Smooth muscle cell (in vitro differentiated cells): Measurements from ENCODE around the gene IPO4. TPM values are rescaled to one million over a fixed set of nuclear protein-coding genes. Genes with fewer than 3 reads are reported as not detected.

Experiments
- DNase-seq: peaks from one replicate; lab custom pipeline; 2025; ENCODE audit not compliant: unreplicated experiment; lab: John Stamatoyannopoulos, UW
- H2AFZ ChIP-seq: fragments of 200-600 bp; sonication (generic); 2 replicates; pipeline ENCODE4 v1.6.0; 2016; ENCODE audit warnings: antibody characterized with exemption, low read depth, mild to moderate bottlenecking
- H3F3A ChIP-seq: fragments of 200-600 bp; sonication (generic); 2 replicates; pipeline ENCODE4 v1.6.0; 2017; ENCODE audit warnings: antibody characterized with exemption, low read depth
- H3K27ac ChIP-seq: fragments of 200-600 bp; sonication (generic); 2 replicates; pipeline ENCODE4 v1.5.1; 2016; ENCODE audit warnings: low read depth, mild to moderate bottlenecking
- H3K27me3 ChIP-seq: fragments of 200-600 bp; sonication (generic); 2 replicates; pipeline ENCODE4 v1.6.1; 2016; ENCODE audit warnings: low read depth, mild to moderate bottlenecking
- H3K36me3 ChIP-seq: fragments of 200-600 bp; sonication (generic); 2 replicates; pipeline ENCODE4 v1.5.1; 2016; ENCODE audit warnings: low read depth
- H3K4me1 ChIP-seq: fragments of 200-600 bp; sonication (generic); 2 replicates; pipeline ENCODE4 v1.5.1; 2016; ENCODE audit warnings: low read depth
- H3K4me2 ChIP-seq: fragments of 200-600 bp; sonication (generic); 2 replicates; pipeline ENCODE4 v1.6.0; 2016; ENCODE audit warnings: mild to moderate bottlenecking
- H3K4me3 ChIP-seq: fragments of 200-600 bp; sonication (generic); 2 replicates; pipeline ENCODE4 v1.5.1; 2016; ENCODE audit warnings: mild to moderate bottlenecking
- H3K79me2 ChIP-seq: fragments of 200-600 bp; sonication (generic); 2 replicates; pipeline ENCODE4 v1.6.0; 2016; ENCODE audit warnings: low read depth, mild to moderate bottlenecking
- H3K9ac ChIP-seq: fragments of 200-600 bp; sonication (generic); 2 replicates; pipeline ENCODE4 v1.6.0; 2016; ENCODE audit warnings: low read depth
- H3K9me3 ChIP-seq: fragments of 200-600 bp; sonication (generic); replicated peaks from 2 replicates; pipeline ENCODE4 v1.5.1; 2016; ENCODE audit warnings: low read depth
- H4K20me1 ChIP-seq: fragments of 200-600 bp; sonication (generic); 2 replicates; pipeline ENCODE4 v1.6.0; 2016; ENCODE audit warnings: low read depth
- CTCF ChIP-seq: fragments of 200-600 bp; sonication (generic); IDR thresholded peaks from 2 replicates; pipeline ENCODE4 v1.5.1; 2017; ENCODE audit warnings: borderline replicate concordance, mild to moderate bottlenecking, antibody characterized with exemption; ENCODE audit not compliant: insufficient read depth, poor library complexity, severe bottlenecking
- WGBS: methylation state at CpG from one replicate; pipeline ENCODE4 v1.1.7; 2016; ENCODE audit warnings: low lambda C conversion rate; 5-methylcytosine and 5-hydroxymethylcytosine counted together
- polyA plus RNA-seq: library from polyadenylated mRNA; unstranded; fragments of >200 nt; fragmentation: Nextera tagmentation; extraction: Ambion mirVana; gene quantifications from 2 replicates; pipeline ENCODE4 v1.2.1, GENCODE V29; 2016
- total RNA-seq: library from RNA; depleted of rRNA; stranded (reverse); fragments of >200 nt; gene quantifications from 2 replicates; pipeline ENCODE4 v1.2.3, GENCODE V29; 2014

IPO4 gene
- total and polyA plus RNA-seq, 2 experiments from 2014 or later: 14.7 to 20.5 TPM

DNA sequence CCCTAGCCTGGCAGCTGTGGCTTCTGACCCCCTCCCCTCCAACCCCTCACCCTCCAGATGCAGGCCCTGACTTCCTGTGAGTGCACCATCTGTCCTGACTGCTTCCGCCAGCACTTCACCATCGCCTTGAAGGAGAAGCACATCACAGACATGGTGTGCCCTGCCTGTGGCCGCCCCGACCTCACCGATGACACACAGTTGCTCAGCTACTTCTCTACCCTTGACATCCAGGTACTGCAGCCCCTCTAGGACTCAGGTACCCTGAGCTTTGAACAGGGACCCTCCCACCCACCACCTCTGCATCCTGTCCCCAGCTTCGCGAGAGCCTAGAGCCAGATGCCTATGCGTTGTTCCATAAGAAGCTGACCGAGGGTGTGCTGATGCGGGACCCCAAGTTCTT is 33.5 kb downstream of the IPO4 start:
- Histone ChIP-seq H4K20me1 (no peaks in the 10 kb centered on the region), H3K9me3 (no peaks in the 10 kb centered on the region), H3K4me1 (no peaks in the 10 kb centered on the region), H2AFZ (no peak overlapping the region), H3K4me3 (no peak overlapping the region), H3K36me3 (no peaks in the 10 kb centered on the region), H3K9ac (no peak overlapping the region), H3K4me2 (no peak overlapping the region), H3K27ac (no peak overlapping the region), H3K79me2 (no peaks in the 10 kb centered on the region), H3F3A (peaks cover 9% of the 10 kb centered on the region), H3K27me3 (no peaks in the 10 kb centered on the region)
- 100% methylated on average over 10 of the region's 10 CpGs for WGBS
- DNase-seq: no peak
- no peak for TF ChIP-seq CTCF

GRCh38 chr14:24151404-24152080 is 37.1 kb downstream of the IPO4 start:
- no peaks in the 10 kb centered on the region for H3K9me3 ChIP-seq
- no peak for DNase-seq

GRCh38 chr14:24150993-24151392 is 37.6 kb downstream of the IPO4 start:
- TF ChIP-seq CTCF: no peak
- H3K9me3 ChIP-seq: no peaks in the 10 kb centered on the region
- 98% methylated on average over 9 of the region's 9 CpGs for WGBS
- H4K20me1 ChIP-seq: peaks cover 9% of the 10 kb centered on the region
- H3K27ac ChIP-seq: no peak overlapping the region
- H3K36me3 ChIP-seq: no peaks in the 10 kb centered on the region
- H3F3A ChIP-seq: no peaks in the 10 kb centered on the region
- H3K79me2 ChIP-seq: peaks cover 16% of the 10 kb centered on the region
- peaks cover 9% of the 10 kb centered on the region for H3K4me1 ChIP-seq
- no peak overlapping the region for H3K4me2 ChIP-seq
- no peak for DNase-seq
- no peak overlapping the region for H3K9ac ChIP-seq
- H3K27me3 ChIP-seq: no peaks in the 10 kb centered on the region
- H2AFZ ChIP-seq: no peak overlapping the region
- no peak overlapping the region for H3K4me3 ChIP-seq

More at GRCh38 chr14:24151404-24152080, 37.1 kb downstream of the IPO4 start:
- H3K4me3 ChIP-seq: no peak overlapping the region
- WGBS: 96% methylated on average over 16 of the region's 16 CpGs
- H3K4me1 ChIP-seq: peaks cover 8% of the 10 kb centered on the region
- no peak overlapping the region for H3K9ac ChIP-seq
- H3K27me3 ChIP-seq: no peaks in the 10 kb centered on the region
- no peak for TF ChIP-seq CTCF
- no peaks in the 10 kb centered on the region for H3K36me3 ChIP-seq
- peaks cover 9% of the 10 kb centered on the region for H4K20me1 ChIP-seq
- no peak overlapping the region for H3K27ac ChIP-seq
- no peak overlapping the region for H3K4me2 ChIP-seq
- no peak overlapping the region for H2AFZ ChIP-seq
- no peaks in the 10 kb centered on the region for H3F3A ChIP-seq
- peaks cover 16% of the 10 kb centered on the region for H3K79me2 ChIP-seq

- H3K4me1 ChIP-seq: peaks cover 13% of the 10 kb centered on the region
- peaks cover 16% of the 10 kb centered on the region for H3K79me2 ChIP-seq
- H3K4me2 ChIP-seq: no peak overlapping the region
- H3K27ac ChIP-seq: no peak overlapping the region
- WGBS: 96% methylated on average over 9 of the region's 9 CpGs
- no peak overlapping the region for H2AFZ ChIP-seq
- no peak for TF ChIP-seq CTCF
- no peaks in the 10 kb centered on the region for H3K9me3 ChIP-seq
- H3F3A ChIP-seq: peaks cover 3% of the 10 kb centered on the region
- no peak overlapping the region for H3K9ac ChIP-seq
- DNase-seq: no peak
- H4K20me1 ChIP-seq: peaks cover 9% of the 10 kb centered on the region
- H3K27me3 ChIP-seq: no peaks in the 10 kb centered on the region
- no peaks in the 10 kb centered on the region for H3K36me3 ChIP-seq
- no peak overlapping the region for H3K4me3 ChIP-seq
These were observed 38.0 kb downstream of the IPO4 start for GRCh38 chr14:24150567-24150966.
